GM18505 (cell line): ENCODE results near the gene QRICH1.

Experiments
- ATAC-seq: cut with Tn5 transposase; IDR thresholded peaks from one replicate; pipeline ENCODE4 v1.9.1; 2021; ENCODE audit not compliant: unreplicated experiment
- POLR2A ChIP-seq: IDR thresholded peaks from 4 replicates; pipeline ENCODE4 v1.6.1; 2011; ENCODE audit warnings: borderline replicate concordance; ENCODE audit not compliant: insufficient read depth, insufficient read length; ENCODE audit errors: extremely low read depth

The QRICH1 gene

DNA sequence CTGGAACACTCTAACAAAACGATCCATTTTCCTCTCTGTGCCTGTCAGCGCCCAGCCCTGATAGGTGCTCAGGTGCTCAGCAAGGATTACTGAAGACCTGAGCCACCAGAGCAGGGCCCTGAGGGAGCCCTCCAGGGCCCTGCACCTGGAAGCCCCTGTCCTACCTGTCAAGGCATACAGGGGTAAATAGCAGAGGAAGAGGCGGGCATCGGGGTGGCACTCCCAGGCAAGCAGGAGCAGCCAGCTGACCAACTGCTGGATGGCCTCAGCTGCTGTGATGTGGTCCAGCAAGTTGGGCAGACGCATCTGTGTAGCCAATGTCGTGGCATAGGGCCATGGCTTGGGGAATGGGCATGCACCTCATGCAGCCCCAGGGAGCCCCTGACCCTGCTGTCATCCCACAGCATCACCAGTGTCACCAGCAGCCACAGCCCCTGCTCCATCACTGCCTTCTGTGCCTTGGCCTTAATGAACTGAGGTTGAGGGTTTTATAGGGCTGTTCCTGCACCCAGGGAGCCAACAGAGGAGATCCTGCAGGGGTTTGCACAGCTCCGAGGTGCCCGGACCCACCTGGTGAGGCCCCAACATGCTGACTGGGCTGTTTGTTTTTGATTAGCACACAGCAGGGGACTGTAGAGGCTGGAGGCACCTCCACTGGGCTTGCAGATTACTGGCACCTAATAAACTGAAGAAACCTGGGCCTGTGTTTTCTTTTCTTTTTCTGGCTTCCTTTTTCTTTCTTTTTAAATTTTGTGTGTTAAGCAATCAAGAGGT is 94.6 kb downstream of the QRICH1 start:
- ATAC-seq = no peak
- TF ChIP-seq POLR2A = no peak

DNA sequence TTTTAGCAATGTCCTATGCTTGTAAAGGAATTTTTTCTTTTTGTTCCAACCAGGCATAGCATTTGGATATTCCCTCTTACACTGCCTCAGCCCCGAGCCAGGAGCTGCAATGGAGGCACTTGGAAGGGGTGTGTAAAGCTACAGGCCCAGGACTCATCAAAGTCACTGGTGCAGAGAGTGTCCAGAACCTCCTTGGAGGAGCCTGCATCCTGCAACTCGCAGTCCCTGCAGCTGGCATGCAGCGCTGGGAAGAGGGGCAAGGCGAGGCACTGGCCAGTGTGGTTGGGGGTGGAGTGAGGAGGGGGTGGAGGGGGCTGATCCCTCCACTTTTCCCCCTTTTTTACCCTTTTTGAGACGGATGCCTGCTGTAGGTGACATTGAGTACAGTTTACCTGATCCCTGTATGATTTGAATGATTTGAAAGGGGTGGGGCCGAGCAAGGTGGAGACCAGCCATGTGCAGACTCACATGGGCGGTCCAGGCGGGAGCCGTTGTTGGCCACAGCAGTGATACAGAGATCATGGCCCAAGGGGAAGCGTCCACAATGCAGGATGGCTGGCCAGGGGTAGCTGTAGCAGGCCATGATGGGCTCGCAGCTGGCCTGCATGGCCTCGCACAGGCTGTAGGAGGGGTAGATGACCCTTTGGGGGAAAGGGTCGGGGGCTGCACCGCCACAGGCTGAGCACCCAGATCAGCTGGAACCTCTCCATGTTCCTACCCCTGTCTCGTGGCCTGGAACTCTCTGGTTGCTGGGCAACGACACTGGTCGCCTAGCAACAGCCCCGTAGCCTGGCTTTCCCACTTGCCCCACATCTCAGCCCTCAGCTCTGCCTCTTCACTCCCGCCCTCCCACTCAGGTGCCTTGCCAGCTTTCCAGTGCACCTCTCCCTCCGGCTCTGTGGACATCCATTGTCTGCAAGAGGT is 95.9 kb downstream of the QRICH1 start:
- no peak for TF ChIP-seq POLR2A
- no peak for ATAC-seq

DNA sequence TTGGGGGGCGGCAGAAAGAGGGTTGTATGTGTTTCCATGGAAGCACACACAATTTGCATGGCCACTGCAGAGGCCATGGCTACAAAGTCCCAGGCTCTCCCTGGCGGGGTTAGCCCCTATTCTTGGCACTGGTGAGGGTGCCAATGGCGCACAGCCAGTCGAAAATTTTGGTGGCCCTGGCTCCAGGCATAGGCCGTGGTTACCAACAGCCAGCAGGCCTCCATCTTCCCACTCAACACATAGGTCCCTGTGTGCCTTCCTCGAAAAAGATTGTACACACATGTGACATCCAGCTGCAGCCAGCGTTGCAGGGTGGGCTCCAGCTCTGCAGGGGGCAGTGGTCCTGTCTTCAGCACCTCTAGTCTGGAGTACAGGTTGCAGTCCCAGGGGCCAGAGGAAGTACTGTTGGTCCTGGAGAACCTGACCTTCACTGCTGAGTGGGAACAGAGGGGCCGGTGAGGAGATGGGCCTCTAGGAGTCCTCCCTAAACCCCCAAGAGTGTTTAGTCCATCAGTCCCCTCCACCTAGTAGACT is 96.7 kb downstream of the QRICH1 start:
- TF ChIP-seq POLR2A = no peak

DNA sequence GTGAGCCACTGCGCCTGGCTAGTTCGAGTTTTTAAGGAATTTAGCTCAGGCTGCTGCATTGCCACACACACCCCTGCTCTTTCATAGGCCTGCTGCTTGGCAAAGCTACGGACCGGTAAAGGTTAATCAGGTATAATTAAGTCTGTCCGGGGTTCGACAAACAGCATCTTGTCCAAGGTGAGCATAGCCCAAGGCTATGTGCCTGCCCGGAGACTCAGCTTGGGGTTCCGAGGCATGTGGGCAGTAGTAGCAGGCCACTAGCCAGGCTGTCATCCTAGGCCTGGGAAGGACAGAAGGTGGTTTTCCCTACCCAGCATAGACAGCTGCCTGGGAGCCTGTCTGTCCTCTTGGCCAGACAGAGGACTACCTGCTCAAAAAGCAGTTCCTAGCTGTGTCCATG is 97.2 kb downstream of the QRICH1 start:
- no peak for ATAC-seq

More for the DNA sequence above, 96.7 kb downstream of the QRICH1 start:
- ATAC-seq = no peak

DNA sequence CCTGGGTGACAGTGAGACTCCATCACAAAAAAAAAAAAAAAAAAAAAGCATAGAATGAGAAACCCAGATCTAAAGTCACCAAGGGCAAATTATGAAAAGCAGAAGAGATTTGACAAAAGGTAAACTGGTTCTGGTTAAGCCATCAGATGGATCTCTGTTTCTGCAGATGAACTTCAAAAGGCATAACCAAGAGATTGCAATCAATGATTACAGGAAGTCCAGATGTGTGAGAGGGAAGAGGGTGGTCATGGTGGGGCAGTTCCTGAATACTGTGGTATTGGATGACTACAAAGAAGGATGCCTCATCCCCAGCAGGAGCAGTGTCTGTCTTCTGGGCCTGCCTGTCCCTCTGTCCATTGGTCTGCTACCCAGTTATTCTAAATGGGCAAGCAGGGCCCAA is 100.0 kb downstream of the QRICH1 start:
- no peak for ATAC-seq

More for the DNA sequence above, 97.2 kb downstream of the QRICH1 start:
- TF ChIP-seq POLR2A = no peak

DNA sequence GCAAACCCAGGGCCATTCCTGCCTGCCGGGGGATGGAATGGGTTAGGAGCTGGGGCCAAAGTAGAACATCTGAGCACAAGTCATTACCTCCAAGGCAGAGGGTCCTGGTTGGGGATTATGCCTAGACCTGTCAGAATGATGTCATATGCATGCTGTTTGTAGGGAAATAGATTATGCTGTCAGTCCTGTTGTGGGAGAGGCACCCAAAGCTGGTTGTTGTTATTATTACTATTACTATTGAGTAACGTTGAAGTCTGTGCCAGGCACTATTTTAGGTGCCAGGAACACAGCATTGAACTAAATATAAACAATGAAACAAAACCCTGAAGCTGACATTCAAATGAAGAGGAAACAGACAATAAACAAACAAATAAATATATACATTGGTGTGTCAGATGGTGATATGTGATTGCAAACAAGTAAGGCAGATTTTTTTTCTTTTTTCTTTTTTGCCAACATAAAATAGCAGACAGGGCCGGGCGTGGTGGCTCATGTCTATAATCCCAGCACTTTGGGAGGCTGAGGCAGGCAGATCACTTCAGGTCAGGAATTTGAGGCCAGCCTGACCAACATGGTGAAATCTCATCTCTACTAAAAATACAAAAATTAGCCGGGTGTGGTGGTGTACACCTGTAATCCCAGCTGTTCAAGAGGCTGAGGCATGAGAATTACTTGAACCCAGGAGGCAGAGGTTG is 101.9 kb downstream of the QRICH1 start:
- ATAC-seq = no peak
- TF ChIP-seq POLR2A = no peak

More for the DNA sequence above, 100.0 kb downstream of the QRICH1 start:
- no peak for TF ChIP-seq POLR2A

DNA sequence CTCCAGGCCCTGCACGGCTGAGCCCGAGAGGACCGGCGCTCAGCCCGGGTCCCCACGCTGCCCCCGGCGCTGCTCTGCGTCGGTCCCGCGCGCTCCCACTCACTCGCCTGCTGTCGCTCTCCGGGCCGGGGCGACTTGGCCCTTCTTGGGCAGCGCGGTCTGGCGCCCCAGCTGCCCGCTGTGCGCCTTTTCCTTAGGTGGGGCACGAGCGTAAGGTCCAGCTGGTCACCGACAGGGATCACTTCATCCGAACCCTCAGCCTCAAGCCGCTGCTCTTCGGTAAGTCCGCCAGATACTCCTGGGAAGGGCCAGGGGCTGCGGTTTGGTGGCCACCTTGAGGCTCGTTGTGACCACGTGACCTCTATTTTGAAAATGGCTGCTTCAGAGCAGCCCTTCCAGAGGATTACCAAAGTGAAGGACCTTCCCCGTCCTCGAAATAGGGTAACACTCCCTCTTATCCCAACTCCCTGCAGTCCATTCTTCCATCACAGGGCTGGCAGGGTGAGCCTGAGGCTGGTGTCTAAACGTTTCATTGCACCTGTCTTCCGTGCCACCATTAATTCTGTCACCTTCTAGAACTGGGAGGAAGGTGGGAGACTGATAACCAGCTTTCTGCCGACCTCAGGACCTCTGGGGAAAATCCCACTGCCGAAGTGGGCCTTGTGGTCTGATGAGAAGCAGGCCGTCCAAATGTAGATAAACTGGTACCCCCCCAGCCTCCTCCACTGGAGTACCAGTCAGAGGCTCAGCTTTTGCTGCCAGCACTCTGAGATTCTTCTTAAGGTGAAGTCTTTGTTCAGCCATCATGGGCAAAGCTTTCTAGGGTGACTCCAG is 103.0 kb downstream of the QRICH1 start:
- TF ChIP-seq POLR2A = peak; percentile 48
- peak; percentile 13 for ATAC-seq

DNA sequence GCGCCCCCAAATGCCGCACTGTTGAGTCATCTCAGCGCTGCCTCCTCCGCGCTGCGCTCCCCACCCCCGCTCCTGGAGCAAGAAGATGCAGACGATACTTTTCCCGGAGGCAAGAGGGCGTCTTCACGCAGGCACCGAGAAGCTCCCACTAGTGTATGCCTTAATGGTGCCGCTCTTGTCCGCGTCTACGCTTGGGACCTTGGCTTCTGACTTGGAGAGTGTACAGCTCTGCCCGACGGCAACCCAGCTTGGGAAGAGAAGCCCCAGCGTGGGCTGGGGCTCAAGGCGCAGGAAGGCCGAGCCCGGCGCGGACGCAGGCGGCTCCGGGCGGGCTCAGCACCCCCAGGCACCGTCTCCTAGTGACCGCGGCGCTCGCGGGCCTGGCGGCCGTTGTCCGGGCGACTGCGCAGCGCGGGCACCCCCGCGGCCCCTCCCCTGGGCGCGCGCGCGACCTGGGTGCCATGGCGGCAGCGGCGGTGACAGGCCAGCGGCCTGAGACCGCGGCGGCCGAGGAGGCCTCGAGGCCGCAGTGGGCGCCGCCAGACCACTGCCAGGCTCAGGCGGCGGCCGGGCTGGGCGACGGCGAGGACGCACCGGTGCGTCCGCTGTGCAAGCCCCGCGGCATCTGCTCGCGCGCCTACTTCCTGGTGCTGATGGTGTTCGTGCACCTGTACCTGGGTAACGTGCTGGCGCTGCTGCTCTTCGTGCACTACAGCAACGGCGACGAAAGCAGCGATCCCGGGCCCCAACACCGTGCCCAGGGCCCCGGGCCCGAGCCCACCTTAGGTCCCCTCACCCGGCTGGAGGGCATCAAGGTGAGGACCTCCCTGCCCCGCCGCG is 103.9 kb downstream of the QRICH1 start, which contains the start of gene P4HTM:
Gene P4HTM (plus strand): TSS at position 446 of the 840 bp plus-strand sequence. CDS start 16 bp downstream, at position 462.
- ATAC-seq = peak; percentile 50
- TF ChIP-seq POLR2A = peak; percentile 49

DNA sequence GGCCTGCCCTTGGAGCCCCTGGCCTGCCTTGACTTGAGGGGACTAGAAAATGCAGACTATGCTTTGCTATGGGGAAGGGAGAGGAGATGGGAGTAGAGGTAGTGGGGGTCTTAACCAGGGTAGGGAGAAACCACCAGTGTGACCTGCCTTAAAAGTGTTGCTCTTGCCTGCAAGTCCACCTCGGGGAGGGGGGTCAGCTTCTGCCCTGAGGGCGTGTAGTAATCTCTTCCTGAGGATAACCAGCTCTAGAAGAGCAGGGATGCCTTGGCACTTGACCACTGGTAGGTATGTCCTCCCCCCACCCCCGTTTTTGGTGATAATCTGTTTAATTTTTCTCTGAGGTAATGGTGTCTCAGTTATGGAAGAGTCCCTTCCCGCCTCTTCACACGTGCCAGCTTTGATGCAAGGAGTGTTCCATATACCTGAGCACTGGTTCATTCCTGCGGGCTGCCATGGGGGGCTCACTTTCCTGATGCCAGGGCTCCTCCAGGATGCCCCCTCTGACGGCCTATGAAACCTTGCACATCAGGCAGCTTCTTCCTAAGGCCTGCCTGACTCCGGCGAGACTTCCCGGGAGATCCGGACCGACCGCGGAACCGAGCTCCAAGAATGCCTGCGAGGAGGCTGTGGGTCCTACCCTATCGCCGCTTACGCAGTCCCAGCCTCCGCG is 104.6 kb downstream of the QRICH1 start:
- ATAC-seq = no peak
- TF ChIP-seq POLR2A = no peak

DNA sequence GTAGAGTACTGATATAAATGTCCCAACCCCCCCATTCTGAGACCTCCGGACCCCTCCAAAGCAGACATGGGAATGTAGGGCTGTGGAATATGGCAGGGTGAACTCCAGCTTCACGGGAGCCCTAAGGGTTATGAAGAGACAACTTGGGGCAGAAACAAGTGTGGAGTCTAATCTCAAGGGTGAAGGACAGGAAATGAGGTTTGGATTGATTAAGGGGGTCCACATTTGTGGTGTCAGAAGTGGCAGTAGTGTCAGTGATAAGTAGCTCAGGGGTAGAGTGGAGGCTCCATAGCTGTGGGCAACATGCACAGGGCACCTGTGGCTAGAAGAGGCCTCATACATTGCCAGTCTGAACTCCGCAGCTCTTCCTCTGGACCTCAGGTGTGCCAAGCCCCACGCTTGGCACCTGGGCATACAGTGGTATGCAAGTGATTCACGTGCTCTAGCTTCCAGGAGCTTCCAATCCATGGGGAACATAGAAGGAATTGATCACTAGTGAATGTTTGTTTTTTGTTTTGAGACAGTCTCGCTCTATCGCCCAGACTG is 108.0 kb downstream of the QRICH1 start:
- ATAC-seq = no peak
- TF ChIP-seq POLR2A = no peak
